Sigmoid colon (tissue), 7 donors: ENCODE results near the gene CTBP2. TPM values are rescaled to one million over a fixed set of nuclear protein-coding genes. Genes with fewer than 3 reads are reported as not detected.

Experiments used
- DNase-seq: peaks from one replicate; pipeline ENCODE4 v3.0.0-alpha.2; 2019
- H3K27ac ChIP-seq, 4 donors: fragments of 200-600 bp; sonication (generic); one replicate each; pipeline ENCODE4 v1.5.1; 2016 to 2019; ENCODE audit warnings: mild to moderate bottlenecking in 1 of 4
- H3K27me3 ChIP-seq, 3 donors: fragments of 200-600 bp; sonication (generic); one replicate each; pipeline ENCODE4 v1.5.1; 2019; ENCODE audit warnings: mild to moderate bottlenecking in 1 of 3
- H3K36me3 ChIP-seq, 4 donors: fragments of 200-600 bp; sonication (generic); one replicate each; pipeline ENCODE4 v1.5.1; 2016 to 2019
- H3K4me1 ChIP-seq, 4 donors: fragments of 200-600 bp; sonication (generic); one replicate each; pipeline ENCODE4 v1.5.1; 2017 to 2019
- H3K4me3 ChIP-seq, 4 donors: fragments of 200-600 bp; sonication (generic); one replicate each; pipeline ENCODE4 v1.5.1; 2017 to 2019; ENCODE audit warnings: mild to moderate bottlenecking in 2 of 4, moderate library complexity in 1 of 4
- H3K9me3 ChIP-seq, 4 donors: fragments of 200-600 bp in 3 of 4; sonication (generic) in 3 of 4; one replicate each; pipeline versions ENCODE4 v1.5.1 to v1.6.1; 2013 to 2019
- CTCF ChIP-seq, 4 experiments: fragments of 450-650 bp in 3 of 4; fragments of 200-600 bp in 1 of 4; IDR thresholded peaks; one replicate each; pipeline ENCODE4 v1.5.1; 2016 to 2019; ENCODE audit warnings: antibody characterized with exemption in 4 of 4, mild to moderate bottlenecking in 3 of 4, moderate library complexity in 2 of 4
- EP300 ChIP-seq, 4 donors: sonication (generic); formaldehyde crosslinking; IDR thresholded peaks; one replicate each; pipeline ENCODE4 v1.6.1; 2017; ENCODE audit warnings: antibody characterized with exemption in 4 of 4
- POLR2A ChIP-seq, 2 donors: fragments of 450-650 bp; IDR thresholded peaks; one replicate each; pipeline ENCODE4 v1.6.1; 2016; ENCODE audit warnings: antibody characterized with exemption in 2 of 2, mild to moderate bottlenecking in 2 of 2, moderate library complexity in 2 of 2
- POLR2AphosphoS5 ChIP-seq, 4 donors: sonication (generic); formaldehyde crosslinking; IDR thresholded peaks; one replicate each; pipeline ENCODE4 v1.6.1; 2017; ENCODE audit warnings: antibody characterized with exemption in 4 of 4
- WGBS, 2 donors: extraction: QIAGEN DNeasy Blood & Tissue Kit; methylation state at CpG; one replicate each; pipeline ENCODE4 v1.1.7; 2013; 5-methylcytosine and 5-hydroxymethylcytosine counted together
- intact Hi-C: fragments of 100-400 bp; cut with DNase I; formaldehyde crosslinking; loops from one replicate; pipeline ENCODE4 v1.15.1; 2023
- polyA plus RNA-seq, 3 donors: library from polyadenylated mRNA; stranded (reverse); fragments of 200-250 nt; gene quantifications; one replicate each; pipeline ENCODE4 v1.2.3, GENCODE V29; 2013
- total RNA-seq, 4 donors: library from RNA; depleted of rRNA; stranded (reverse); fragments of >200 nt; gene quantifications; one replicate each; pipeline ENCODE4 v1.1.0, GENCODE V29; 2016
- donor health status: healthy with polysubstance abuse.
- donor health status: Bipolar disorder and iron deficiency.
- donor health status: healthy.

Gene CTBP2
- total and polyA plus RNA-seq, 7 donors, result 31.2 to 62.4 (median 52.0) TPM

- 80 to 81% methylated on average over 10 of the region's 10 CpGs for WGBS, 2 donors
- no peaks in the 10 kb centered on the region for H3K36me3 ChIP-seq
- TF ChIP-seq POLR2AphosphoS5 (IDR thresholded peaks at IDR 0.05) (no peak), EP300 (IDR thresholded peaks at IDR 0.05) (no peak), CTCF (IDR thresholded peaks at IDR 0.05) (no peak), POLR2A (IDR thresholded peaks at IDR 0.05) (no peak)
- H3K9me3 ChIP-seq, result no peaks in the 10 kb centered on the region
- H3K27me3 ChIP-seq, result no peaks in the 10 kb centered on the region
- H3K27ac ChIP-seq, result peak overlapping the region; percentile 37 to 69 (median 62)
- H3K4me3 ChIP-seq, result no peak overlapping the region
- intact Hi-C loops, result no loop called here
- DNase-seq, result peak; percentile 72
- H3K4me1 ChIP-seq, result peaks cover 0 to 46% (median 38%) of the 10 kb centered on the region in 4 donors
Observed at GRCh38 chr10:125016123-125016522, 144.2 kb downstream of the CTBP2 start.

GRCh38 chr10:125015356-125015944, 144.9 kb downstream of the CTBP2 start:
- no peaks in the 10 kb centered on the region for H3K36me3 ChIP-seq
- TF ChIP-seq EP300 (IDR thresholded peaks at IDR 0.05), result no peak
- TF ChIP-seq POLR2AphosphoS5 (IDR thresholded peaks at IDR 0.05), result no peak
- TF ChIP-seq POLR2A (IDR thresholded peaks at IDR 0.05), result no peak
- TF ChIP-seq CTCF (IDR thresholded peaks at IDR 0.05), result no peak

GRCh38 chr10:125014836-125015355, 145.5 kb downstream of the CTBP2 start:
- H3K4me3 ChIP-seq, result no peak overlapping the region
- WGBS, 2 donors, result 80 to 90% methylated on average over 19 of the region's 19 CpGs
- DNase-seq, result no peak
- peaks cover 0 to 47% (median 38%) of the 10 kb centered on the region in 4 donors for H3K4me1 ChIP-seq
- H3K36me3 ChIP-seq, result no peaks in the 10 kb centered on the region
- no peaks in the 10 kb centered on the region for H3K9me3 ChIP-seq
- no peaks in the 10 kb centered on the region for H3K27me3 ChIP-seq
- H3K27ac ChIP-seq, result peak overlapping the region in 3 of 4 donors; percentile 3 to 69 (median 68)
- intact Hi-C loops, result no loop called here
- TF ChIP-seq POLR2AphosphoS5 (IDR thresholded peaks at IDR 0.05), result no peak
- no peak for TF ChIP-seq CTCF (IDR thresholded peaks at IDR 0.05)
- TF ChIP-seq POLR2A (IDR thresholded peaks at IDR 0.05), result no peak
- TF ChIP-seq EP300 (IDR thresholded peaks at IDR 0.05), result no peak

More at GRCh38 chr10:125015356-125015944, 144.9 kb downstream of the CTBP2 start:
- intact Hi-C loops, result no loop called here
- 69 to 85% methylated on average over 23 of the region's 23 CpGs for WGBS, 2 donors
- Histone ChIP-seq H3K4me1 (peaks cover 0 to 46% (median 38%) of the 10 kb centered on the region in 4 donors), H3K27me3 (no peaks in the 10 kb centered on the region), H3K27ac (peak overlapping the region; percentile 37 to 69 (median 62)), H3K4me3 (no peak overlapping the region), H3K9me3 (no peaks in the 10 kb centered on the region)
- DNase-seq, result peak; percentile 72

- peak; percentile 71 for DNase-seq
- 69 to 86% methylated on average over 20 of the region's 20 CpGs for WGBS, 2 donors
- H3K36me3 ChIP-seq, result no peaks in the 10 kb centered on the region
- H3K4me1 ChIP-seq, result peaks cover 0 to 53% (median 38%) of the 10 kb centered on the region in 4 donors
- TF ChIP-seq POLR2AphosphoS5 (IDR thresholded peaks at IDR 0.05), result no peak
- no peak for TF ChIP-seq POLR2A (IDR thresholded peaks at IDR 0.05)
- no peak for TF ChIP-seq EP300 (IDR thresholded peaks at IDR 0.05)
- TF ChIP-seq CTCF (IDR thresholded peaks at IDR 0.05), result no peak
- H3K27me3 ChIP-seq, result no peaks in the 10 kb centered on the region
- H3K9me3 ChIP-seq, result no peaks in the 10 kb centered on the region
- no peak overlapping the region for H3K4me3 ChIP-seq
- H3K27ac ChIP-seq, result peak overlapping the region in 2 of 4 donors; percentile 68 to 69
- intact Hi-C loops, result no loop called here
Observed at GRCh38 chr10:125014086-125014830, 146.1 kb downstream of the CTBP2 start.
